HepG2 (cell line): ENCODE measurements around the gene GPS1. TPM values are rescaled to one million over a fixed set of nuclear protein-coding genes. Genes with fewer than 3 reads are reported as not detected.

Source experiments
- ELF3 ChIP-seq: IDR thresholded peaks from 2 replicates; pipeline ENCODE4 v1.6.1; 2016; ENCODE audit warnings: missing genetic modification reagents, missing compliant biosample characterization
- HDAC1 ChIP-seq: sonication (generic); formaldehyde crosslinking; IDR thresholded peaks from 2 replicates; pipeline ENCODE4 v1.5.1; 2020; ENCODE audit warnings: mild to moderate bottlenecking, missing genetic modification reagents
- HNRNPK ChIP-seq: fragments of 200-400 bp; formaldehyde crosslinking; IDR thresholded peaks from 2 replicates; pipeline ENCODE4 v1.6.1; 2018; ENCODE audit warnings: low read length, low read depth, moderate library complexity, mild to moderate bottlenecking; ENCODE audit not compliant: poor library complexity, severe bottlenecking
- HOXA3 ChIP-seq: sonication (generic); formaldehyde crosslinking; IDR thresholded peaks from 2 replicates; pipeline ENCODE4 v1.5.0; 2020; ENCODE audit warnings: missing genetic modification reagents
- JDP2 ChIP-seq: sonication (generic); formaldehyde crosslinking; IDR thresholded peaks from 2 replicates; pipeline ENCODE4 v1.8.1; 2022; ENCODE audit warnings: missing genetic modification reagents, borderline replicate concordance
- NCOA2 ChIP-seq: sonication (generic); formaldehyde crosslinking; IDR thresholded peaks from 2 replicates; pipeline ENCODE4 v1.8.0; 2022; ENCODE audit warnings: inconsistent platforms
- RXRA ChIP-seq: sonication (generic); formaldehyde crosslinking; IDR thresholded peaks from 2 replicates; pipeline ENCODE4 v1.5.1; 2020; ENCODE audit warnings: missing genetic modification reagents
- SOX6 ChIP-seq, 2 experiments: fragments of 450-650 bp in 1 of 2; sonication (generic) in 1 of 2; formaldehyde crosslinking in 1 of 2; IDR thresholded peaks; 2 replicates each; pipeline versions ENCODE4 v1.4.0 to v1.6.1; 2017 to 2020; ENCODE audit warnings: antibody characterized with exemption in 1 of 2, mild to moderate bottlenecking in 1 of 2, missing genetic modification reagents in 1 of 2
- TARDBP ChIP-seq: sonication (generic); formaldehyde crosslinking; IDR thresholded peaks from 2 replicates; pipeline ENCODE4 v1.8.0; 2022; ENCODE audit warnings: mild to moderate bottlenecking, missing genetic modification reagents
- TBX3 ChIP-seq: fragments of 450-650 bp; IDR thresholded peaks from 2 replicates; pipeline ENCODE4 v1.6.1; 2017; ENCODE audit warnings: antibody characterized with exemption, mild to moderate bottlenecking, inconsistent platforms, borderline replicate concordance
- TGIF2 ChIP-seq: IDR thresholded peaks from 2 replicates; pipeline ENCODE4 v1.6.1; 2016; ENCODE audit warnings: control low read depth, missing compliant biosample characterization
- TOPORS ChIP-seq: sonication (generic); formaldehyde crosslinking; IDR thresholded peaks from 2 replicates; pipeline ENCODE4 v1.8.0; 2023; ENCODE audit warnings: mild to moderate bottlenecking, missing genetic modification reagents
- ZNF746 ChIP-seq: sonication (generic); formaldehyde crosslinking; IDR thresholded peaks from 2 replicates; pipeline ENCODE4 v1.8.0; 2022; ENCODE audit warnings: mild to moderate bottlenecking, missing genetic modification reagents
- polyA plus RNA-seq, 8 experiments: library from polyadenylated mRNA; depleted of rRNA in 3 of 8; stranded (reverse) in 7 of 8; unstranded in 1 of 8; fragments of >200 nt; fragmentation: Illumina TruSeq in 4 of 8; extraction: Trizol in 4 of 8; gene quantifications; 2 replicates each; pipeline versions ENCODE4 v1.2.1 to v1.2.3, GENCODE V29; 2011 to 2016; ENCODE audit warnings: low read depth in 4 of 8, missing spikeins in 1 of 8, mixed read lengths in 1 of 8; ENCODE audit not compliant: insufficient read depth in 1 of 8
- total RNA-seq, 5 experiments: library from RNA; depleted of rRNA; stranded (reverse); fragments of >200 nt; fragmentation: Illumina TruSeq; extraction: Trizol; gene quantifications; 2 replicates each; pipeline ENCODE4 v1.2.3, GENCODE V29; 2016; ENCODE audit warnings: low read depth in 1 of 5
- TF ChIP-seq, protein P1 (sequence below): sonication (generic); formaldehyde crosslinking; IDR thresholded peaks from 2 replicates; pipeline ENCODE4 v1.9.0; 2022; ENCODE audit warnings: low read depth, missing genetic modification reagents
- TF ChIP-seq, protein P2 (sequence below): sonication (generic); formaldehyde crosslinking; IDR thresholded peaks from 2 replicates; pipeline ENCODE4 v1.8.1; 2022; ENCODE audit warnings: low read depth, mild to moderate bottlenecking, missing genetic modification reagents
- TF ChIP-seq, protein P3 (sequence below): sonication (generic); formaldehyde crosslinking; IDR thresholded peaks from 2 replicates; pipeline ENCODE4 v1.4.0; 2020; ENCODE audit warnings: low read depth, mild to moderate bottlenecking, missing genetic modification reagents
- TF ChIP-seq, protein P4 (sequence below): sonication (generic); formaldehyde crosslinking; IDR thresholded peaks from 2 replicates; pipeline ENCODE4 v1.4.0; 2020; ENCODE audit warnings: missing genetic modification reagents

GPS1 gene
- total and polyA plus RNA-seq, 2 of the 13 experiments (the other 11 are each of a cell fraction or from before 2014, with no cell fraction given): 124 to 128 TPM

- peak; percentile 64 for TF ChIP-seq HDAC1 (CRISPR knock-in tag)
- TF ChIP-seq JDP2 (CRISPR knock-in tag): no peak
- TF ChIP-seq TBX3: no peak
- TF ChIP-seq SOX6 (IDR thresholded peaks at IDR 0.05): no peak
- peak; percentile 49 for TF ChIP-seq SOX6 (CRISPR knock-in tag; IDR thresholded peaks at IDR 0.05)
- TF ChIP-seq ELF3 (CRISPR knock-in tag): peak; percentile 53; the same call in 1 of the 2 replicates
- TF ChIP-seq, protein P1, sequence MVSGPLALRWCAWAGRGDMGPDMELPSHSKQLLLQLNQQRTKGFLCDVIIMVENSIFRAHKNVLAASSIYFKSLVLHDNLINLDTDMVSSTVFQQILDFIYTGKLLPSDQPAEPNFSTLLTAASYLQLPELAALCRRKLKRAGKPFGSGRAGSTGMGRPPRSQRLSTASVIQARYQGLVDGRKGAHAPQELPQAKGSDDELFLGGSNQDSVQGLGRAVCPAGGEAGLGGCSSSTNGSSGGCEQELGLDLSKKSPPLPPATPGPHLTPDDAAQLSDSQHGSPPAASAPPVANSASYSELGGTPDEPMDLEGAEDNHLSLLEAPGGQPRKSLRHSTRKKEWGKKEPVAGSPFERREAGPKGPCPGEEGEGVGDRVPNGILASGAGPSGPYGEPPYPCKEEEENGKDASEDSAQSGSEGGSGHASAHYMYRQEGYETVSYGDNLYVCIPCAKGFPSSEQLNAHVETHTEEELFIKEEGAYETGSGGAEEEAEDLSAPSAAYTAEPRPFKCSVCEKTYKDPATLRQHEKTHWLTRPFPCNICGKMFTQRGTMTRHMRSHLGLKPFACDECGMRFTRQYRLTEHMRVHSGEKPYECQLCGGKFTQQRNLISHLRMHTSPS (CRISPR knock-in tag): peak; percentile 83
- TF ChIP-seq RXRA (CRISPR knock-in tag): peak; percentile 89
- no peak; the same call in 1 of the 2 replicates for TF ChIP-seq TARDBP (CRISPR knock-in tag)
- 0 out of 2 replicates have a peak, but pooled peaks have one; percentile 45 for TF ChIP-seq TGIF2 (CRISPR knock-in tag)
- TF ChIP-seq, protein P2, sequence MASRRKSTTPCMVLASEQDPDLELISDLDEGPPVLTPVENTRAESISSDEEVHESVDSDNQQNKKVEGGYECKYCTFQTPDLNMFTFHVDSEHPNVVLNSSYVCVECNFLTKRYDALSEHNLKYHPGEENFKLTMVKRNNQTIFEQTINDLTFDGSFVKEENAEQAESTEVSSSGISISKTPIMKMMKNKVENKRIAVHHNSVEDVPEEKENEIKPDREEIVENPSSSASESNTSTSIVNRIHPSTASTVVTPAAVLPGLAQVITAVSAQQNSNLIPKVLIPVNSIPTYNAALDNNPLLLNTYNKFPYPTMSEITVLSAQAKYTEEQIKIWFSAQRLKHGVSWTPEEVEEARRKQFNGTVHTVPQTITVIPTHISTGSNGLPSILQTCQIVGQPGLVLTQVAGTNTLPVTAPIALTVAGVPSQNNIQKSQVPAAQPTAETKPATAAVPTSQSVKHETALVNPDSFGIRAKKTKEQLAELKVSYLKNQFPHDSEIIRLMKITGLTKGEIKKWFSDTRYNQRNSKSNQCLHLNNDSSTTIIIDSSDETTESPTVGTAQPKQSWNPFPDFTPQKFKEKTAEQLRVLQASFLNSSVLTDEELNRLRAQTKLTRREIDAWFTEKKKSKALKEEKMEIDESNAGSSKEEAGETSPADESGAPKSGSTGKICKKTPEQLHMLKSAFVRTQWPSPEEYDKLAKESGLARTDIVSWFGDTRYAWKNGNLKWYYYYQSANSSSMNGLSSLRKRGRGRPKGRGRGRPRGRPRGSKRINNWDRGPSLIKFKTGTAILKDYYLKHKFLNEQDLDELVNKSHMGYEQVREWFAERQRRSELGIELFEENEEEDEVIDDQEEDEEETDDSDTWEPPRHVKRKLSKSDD: no peak
- no peak for TF ChIP-seq HNRNPK
- TF ChIP-seq ZNF746 (CRISPR knock-in tag): peak; percentile 33; the same call in 1 of the 2 replicates
- no peak for TF ChIP-seq TOPORS (CRISPR knock-in tag)
- TF ChIP-seq, protein P3, sequence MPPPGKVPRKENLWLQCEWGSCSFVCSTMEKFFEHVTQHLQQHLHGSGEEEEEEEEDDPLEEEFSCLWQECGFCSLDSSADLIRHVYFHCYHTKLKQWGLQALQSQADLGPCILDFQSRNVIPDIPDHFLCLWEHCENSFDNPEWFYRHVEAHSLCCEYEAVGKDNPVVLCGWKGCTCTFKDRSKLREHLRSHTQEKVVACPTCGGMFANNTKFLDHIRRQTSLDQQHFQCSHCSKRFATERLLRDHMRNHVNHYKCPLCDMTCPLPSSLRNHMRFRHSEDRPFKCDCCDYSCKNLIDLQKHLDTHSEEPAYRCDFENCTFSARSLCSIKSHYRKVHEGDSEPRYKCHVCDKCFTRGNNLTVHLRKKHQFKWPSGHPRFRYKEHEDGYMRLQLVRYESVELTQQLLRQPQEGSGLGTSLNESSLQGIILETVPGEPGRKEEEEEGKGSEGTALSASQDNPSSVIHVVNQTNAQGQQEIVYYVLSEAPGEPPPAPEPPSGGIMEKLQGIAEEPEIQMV (CRISPR knock-in tag): peak; percentile 66; the same call in 1 of the 2 replicates
- TF ChIP-seq NCOA2 (CRISPR knock-in tag): peak; percentile 73
- peak; percentile 44; the same call in 1 of the 2 replicates for TF ChIP-seq HOXA3 (CRISPR knock-in tag)
- TF ChIP-seq, protein P4, sequence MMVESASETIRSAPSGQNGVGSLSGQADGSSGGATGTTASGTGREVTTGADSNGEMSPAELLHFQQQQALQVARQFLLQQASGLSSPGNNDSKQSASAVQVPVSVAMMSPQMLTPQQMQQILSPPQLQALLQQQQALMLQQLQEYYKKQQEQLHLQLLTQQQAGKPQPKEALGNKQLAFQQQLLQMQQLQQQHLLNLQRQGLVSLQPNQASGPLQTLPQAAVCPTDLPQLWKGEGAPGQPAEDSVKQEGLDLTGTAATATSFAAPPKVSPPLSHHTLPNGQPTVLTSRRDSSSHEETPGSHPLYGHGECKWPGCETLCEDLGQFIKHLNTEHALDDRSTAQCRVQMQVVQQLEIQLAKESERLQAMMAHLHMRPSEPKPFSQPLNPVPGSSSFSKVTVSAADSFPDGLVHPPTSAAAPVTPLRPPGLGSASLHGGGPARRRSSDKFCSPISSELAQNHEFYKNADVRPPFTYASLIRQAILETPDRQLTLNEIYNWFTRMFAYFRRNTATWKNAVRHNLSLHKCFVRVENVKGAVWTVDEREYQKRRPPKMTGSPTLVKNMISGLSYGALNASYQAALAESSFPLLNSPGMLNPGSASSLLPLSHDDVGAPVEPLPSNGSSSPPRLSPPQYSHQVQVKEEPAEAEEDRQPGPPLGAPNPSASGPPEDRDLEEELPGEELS (CRISPR knock-in tag): peak; percentile 40; the same call in 1 of the 2 replicates
Measured at GRCh38 chr17:82013772-82014321, 37.9 kb upstream of the GPS1 start (continued).
